Measurements from ENCODE around the gene CCDC87.
"Not testable (repeated sequence)": the region's sequence is repeated elsewhere in the genome, so short reads cannot be mapped to it uniquely, and the experiment has no call there.

CCDC87 gene

DNA sequence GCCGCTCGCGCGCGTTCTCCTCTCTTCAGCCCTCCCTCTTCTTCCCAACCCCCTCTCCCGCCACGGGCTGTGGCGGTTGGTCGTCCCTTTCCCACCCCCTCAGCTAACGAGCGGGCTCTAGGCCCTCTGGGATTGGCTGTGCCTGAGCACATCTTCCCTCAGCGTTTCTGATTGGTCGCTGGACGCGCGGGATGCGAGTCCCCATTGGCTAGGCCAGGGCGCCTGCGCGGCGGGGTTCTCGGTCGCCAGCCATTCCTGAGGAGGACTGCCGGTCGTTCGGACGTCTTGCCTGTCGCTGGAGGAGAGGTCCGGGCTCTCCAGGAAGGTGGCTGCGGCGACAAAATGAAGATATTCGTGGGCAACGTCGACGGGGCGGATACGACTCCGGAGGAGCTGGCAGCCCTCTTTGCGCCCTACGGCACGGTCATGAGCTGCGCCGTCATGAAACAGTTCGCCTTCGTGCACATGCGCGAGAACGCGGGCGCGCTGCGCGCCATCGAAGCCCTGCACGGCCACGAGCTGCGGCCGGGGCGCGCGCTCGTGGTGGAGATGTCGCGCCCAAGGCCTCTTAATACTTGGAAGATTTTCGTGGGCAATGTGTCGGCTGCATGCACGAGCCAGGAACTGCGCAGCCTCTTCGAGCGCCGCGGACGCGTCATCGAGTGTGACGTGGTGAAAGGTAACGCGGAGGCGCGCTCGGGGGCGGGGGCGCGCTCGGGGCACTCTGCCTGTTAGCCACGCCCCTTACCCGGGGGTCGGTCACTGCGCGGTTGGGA, 23.7 kb upstream of the CCDC87 start, which contains the start of gene RBM14:
Gene RBM14, plus strand, starts transcription at position 252 of the 776 bp plus-strand sequence. Its CDS starts 91 bp downstream, at position 343.
- TF ChIP-seq, protein P1, sequence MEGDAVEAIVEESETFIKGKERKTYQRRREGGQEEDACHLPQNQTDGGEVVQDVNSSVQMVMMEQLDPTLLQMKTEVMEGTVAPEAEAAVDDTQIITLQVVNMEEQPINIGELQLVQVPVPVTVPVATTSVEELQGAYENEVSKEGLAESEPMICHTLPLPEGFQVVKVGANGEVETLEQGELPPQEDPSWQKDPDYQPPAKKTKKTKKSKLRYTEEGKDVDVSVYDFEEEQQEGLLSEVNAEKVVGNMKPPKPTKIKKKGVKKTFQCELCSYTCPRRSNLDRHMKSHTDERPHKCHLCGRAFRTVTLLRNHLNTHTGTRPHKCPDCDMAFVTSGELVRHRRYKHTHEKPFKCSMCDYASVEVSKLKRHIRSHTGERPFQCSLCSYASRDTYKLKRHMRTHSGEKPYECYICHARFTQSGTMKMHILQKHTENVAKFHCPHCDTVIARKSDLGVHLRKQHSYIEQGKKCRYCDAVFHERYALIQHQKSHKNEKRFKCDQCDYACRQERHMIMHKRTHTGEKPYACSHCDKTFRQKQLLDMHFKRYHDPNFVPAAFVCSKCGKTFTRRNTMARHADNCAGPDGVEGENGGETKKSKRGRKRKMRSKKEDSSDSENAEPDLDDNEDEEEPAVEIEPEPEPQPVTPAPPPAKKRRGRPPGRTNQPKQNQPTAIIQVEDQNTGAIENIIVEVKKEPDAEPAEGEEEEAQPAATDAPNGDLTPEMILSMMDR (conservative IDR thresholded peaks at IDR 0.05; ENCODE audit: low read depth, low read length): no peak
- DNase-seq (ENCODE audit: low read depth): peak; percentile 99
- H3K4me3 ChIP-seq (ENCODE audit: low read depth, low read length): peak within 1 kb of the TSS; percentile 97

GRCh38 chr11:66614073-66614472, 21.2 kb upstream of the CCDC87 start:
- no peak overlapping the region for H3K4me3 ChIP-seq (ENCODE audit: low read depth, low read length)
- DNase-seq (ENCODE audit: low read depth): no peak
- TF ChIP-seq, protein P1 (conservative IDR thresholded peaks at IDR 0.05; ENCODE audit: low read depth, low read length): no peak

DNA sequence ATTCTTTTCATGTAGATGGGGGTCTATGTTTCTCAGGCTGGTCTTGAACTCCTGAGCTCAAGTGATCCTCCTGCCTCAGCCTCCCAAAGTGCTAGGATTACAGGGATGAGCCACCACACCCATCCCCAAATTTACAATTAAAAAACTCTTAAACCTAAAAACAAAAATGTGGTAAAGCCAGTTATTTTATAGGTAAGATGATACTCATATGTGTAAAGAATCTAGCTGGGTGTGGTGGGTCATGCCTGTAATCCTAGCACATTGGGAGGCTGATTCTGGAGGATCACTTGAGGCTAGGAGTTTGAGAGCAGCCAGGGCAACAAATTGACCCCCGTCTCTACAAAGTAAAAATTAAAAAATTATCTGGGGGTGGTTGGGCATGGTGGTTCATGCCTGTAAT, 19.6 kb upstream of the CCDC87 start:
- no peak overlapping the region for H3K4me3 ChIP-seq (ENCODE audit: low read depth, low read length)
- no peak for DNase-seq (ENCODE audit: low read depth)
- TF ChIP-seq, protein P1 (conservative IDR thresholded peaks at IDR 0.05; ENCODE audit: low read depth, low read length): no peak

- no peak for DNase-seq (ENCODE audit: low read depth)
- TF ChIP-seq, protein P1 (conservative IDR thresholded peaks at IDR 0.05; ENCODE audit: low read depth, low read length): no peak
- no peak overlapping the region for H3K4me3 ChIP-seq (ENCODE audit: low read depth, low read length)
Measured at GRCh38 chr11:66609721-66610617, 17.1 kb upstream of the CCDC87 start.

DNA sequence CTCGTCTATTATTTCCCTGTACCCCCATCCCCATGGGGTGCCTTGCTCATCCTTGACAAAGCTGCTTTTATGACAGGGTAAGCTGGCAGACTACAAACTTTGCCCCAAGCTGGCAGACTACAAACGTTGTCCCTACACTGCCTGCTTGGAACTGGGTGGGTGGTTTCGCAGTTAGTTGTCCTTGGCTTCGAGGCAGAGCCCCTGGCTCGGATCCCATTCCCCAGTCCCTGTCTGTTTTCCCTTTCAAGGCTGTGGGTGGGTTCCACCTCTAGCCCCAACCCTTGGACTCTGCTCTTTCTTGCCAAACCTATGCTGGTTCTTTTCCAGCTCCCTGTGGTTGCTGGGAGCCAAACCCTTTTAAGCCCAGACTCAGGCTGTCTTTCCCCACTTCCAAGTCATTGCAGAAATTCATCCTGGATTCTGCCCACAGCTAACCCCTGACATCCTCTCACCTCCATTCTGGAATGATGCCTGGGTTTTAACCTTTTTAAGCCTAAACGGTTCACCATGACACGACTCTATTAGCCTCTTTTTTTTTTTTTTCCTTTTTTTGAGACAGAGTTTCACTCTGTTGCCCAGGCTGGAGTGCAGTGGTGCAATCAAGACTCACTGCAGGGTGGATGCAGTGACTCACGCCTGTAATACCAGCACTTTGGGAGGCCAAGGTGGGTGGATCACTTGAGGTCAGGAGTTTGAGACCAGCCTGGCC, 14.4 kb upstream of the CCDC87 start:
- H3K4me3 ChIP-seq (ENCODE audit: low read depth, low read length): no peak overlapping the region
- peak; percentile 74 for DNase-seq (ENCODE audit: low read depth)
- TF ChIP-seq, protein P1 (conservative IDR thresholded peaks at IDR 0.05; ENCODE audit: low read depth, low read length): no peak

DNA sequence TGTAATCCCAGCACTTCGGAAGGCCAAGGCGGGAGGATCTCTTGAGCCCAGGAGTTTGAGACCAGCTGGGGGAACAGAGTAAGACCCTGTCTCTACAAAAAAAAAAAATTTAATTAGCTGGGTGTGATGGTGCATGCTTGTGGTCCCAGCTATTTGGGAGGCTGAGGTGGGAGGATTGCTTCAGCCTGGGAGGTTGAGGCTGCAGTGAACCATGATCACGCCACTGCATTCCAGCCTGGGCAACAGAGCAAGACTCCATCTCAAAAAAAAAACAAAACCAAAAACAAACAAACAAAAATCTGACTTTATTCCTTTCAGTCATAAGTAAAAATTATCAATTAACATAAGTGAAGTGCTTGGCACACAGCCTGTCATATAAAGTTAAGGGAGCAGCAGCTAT, 13.7 kb upstream of the CCDC87 start:
- H3K4me3 ChIP-seq (ENCODE audit: low read depth, low read length); DNase-seq (ENCODE audit: low read depth): not testable (repeated sequence)

DNA sequence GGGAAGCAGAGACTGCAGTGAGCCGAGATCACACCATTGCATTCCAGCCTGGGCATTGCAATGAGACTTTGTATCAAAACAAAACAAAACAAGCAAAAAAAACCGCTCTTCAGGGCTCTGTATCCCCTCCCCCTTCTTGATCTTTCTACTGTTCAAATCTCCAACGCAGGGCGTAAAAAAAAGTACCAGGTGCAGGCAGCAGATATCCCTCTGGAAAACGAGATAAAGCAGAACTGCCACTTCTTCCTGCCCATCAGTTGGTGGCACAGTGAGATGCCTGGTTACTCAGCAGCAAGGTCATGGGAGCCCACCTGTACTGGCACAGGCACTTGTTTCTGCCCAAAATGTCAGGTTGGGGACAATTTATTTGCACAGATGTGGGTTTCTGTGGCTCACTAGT, 11.3 kb upstream of the CCDC87 start:
- TF ChIP-seq, protein P1 (conservative IDR thresholded peaks at IDR 0.05; ENCODE audit: low read depth, low read length): no peak
- DNase-seq (ENCODE audit: low read depth): no peak
- no peak overlapping the region for H3K4me3 ChIP-seq (ENCODE audit: low read depth, low read length)

Data from choroid plexus epithelial cell (primary cell).